HG02571 (cell line): ENCODE results near the gene TRIM46.

Experiments
- ATAC-seq: cut with Tn5 transposase; IDR thresholded peaks from one replicate; pipeline ENCODE4 v1.9.1; 2021; ENCODE audit warnings: mild to moderate bottlenecking, moderate library complexity; ENCODE audit not compliant: unreplicated experiment

Gene TRIM46

GRCh38 chr1:155171836-155172731, 1.6 kb upstream of the TRIM46 start:
- ATAC-seq, result peak; percentile 15

GRCh38 chr1:155172732-155173477, 744 bp upstream of the TRIM46 start, which contains the start of gene KRTCAP2:
TSS of gene KRTCAP2 (minus strand) at chr1:155173304. CDS start at chr1:155173224, 80 bp downstream.
- ATAC-seq, result peak; percentile 76

- ATAC-seq, result no peak
Observed at GRCh38 chr1:155174324-155175280, 953 bp downstream of the TRIM46 start.

GRCh38 chr1:155175281-155175926, 1.8 kb downstream of the TRIM46 start:
- ATAC-seq, result no peak

- no peak for ATAC-seq
Observed at GRCh38 chr1:155175927-155176371, 2.3 kb downstream of the TRIM46 start.

- no peak for ATAC-seq
Observed at GRCh38 chr1:155176544-155177071, 3.0 kb downstream of the TRIM46 start.

GRCh38 chr1:155177192-155177917, 3.7 kb downstream of the TRIM46 start:
- ATAC-seq, result no peak

GRCh38 chr1:155177918-155178281, 4.3 kb downstream of the TRIM46 start:
- no peak for ATAC-seq

- no peak for ATAC-seq
Observed at GRCh38 chr1:155178441-155179111, 4.9 kb downstream of the TRIM46 start.

GRCh38 chr1:155179112-155180031, 5.7 kb downstream of the TRIM46 start:
- no peak for ATAC-seq

GRCh38 chr1:155181371-155182051, 7.9 kb downstream of the TRIM46 start:
- ATAC-seq, result no peak

GRCh38 chr1:155182052-155182550, 8.5 kb downstream of the TRIM46 start:
- ATAC-seq, result no peak

- no peak for ATAC-seq
Observed at GRCh38 chr1:155183775-155184221, 10.1 kb downstream of the TRIM46 start.

GRCh38 chr1:155184351-155184811, 10.7 kb downstream of the TRIM46 start:
- no peak for ATAC-seq

- no peak for ATAC-seq
Observed at GRCh38 chr1:155184835-155185782, 11.5 kb downstream of the TRIM46 start.

GRCh38 chr1:155185783-155186066, 12.1 kb downstream of the TRIM46 start:
- no peak for ATAC-seq
